Measurements from ENCODE around the gene HTRA3.
A peak's percentile ranks its signal among the peaks of the same experiment; 100 is the strongest.

HTRA3 gene

GRCh38 chr4:8231551-8232049 lies 38.0 kb upstream of the HTRA3 start:
- Histone ChIP-seq H3K4me1 (ENCODE audit: control insufficient read depth, insufficient read depth, low read length) (no peaks in the 10 kb centered on the region), H3K4me3 (ENCODE audit: low read depth, low read length) (no peak overlapping the region), H3K27ac (ENCODE audit: extremely low read depth, low read depth, low read length) (no peak overlapping the region), H3K36me3 (ENCODE audit: control insufficient read depth in 2 of 2, insufficient read depth in 1 of 2, low read length in 2 of 2) (peaks cover 0 to 16% of the 10 kb centered on the region in 2 experiments; a peak in 1 of 3 replicates), H3K9me3 (ENCODE audit: control insufficient read depth, insufficient read depth, low read depth, low read length) (no peaks in the 10 kb centered on the region)
- CTCF ChIA-PET: interaction anchor here (0.7 kb wide), 1 partner anchor 150 kb away, joined by 4 read pairs; no protein-coding TSS in a partner anchor
- TF ChIP-seq ZIC2 (tag by site-specific recombination; IDR thresholded peaks at IDR 0.05): peak; percentile 55
- TF ChIP-seq YY1 (tag by site-specific recombination; IDR thresholded peaks at IDR 0.05): no peak
- POLR2A ChIA-PET: no interaction called here

GRCh38 chr4:8232748-8233147 lies 36.8 kb upstream of the HTRA3 start:
- TF ChIP-seq ZNF626 (tag by site-specific recombination; IDR thresholded peaks at IDR 0.05) (no peak), RBAK (tag by site-specific recombination; IDR thresholded peaks at IDR 0.05) (no peak), ZNF529 (tag by site-specific recombination; IDR thresholded peaks at IDR 0.05; ENCODE audit: insufficient replicate concordance) (no peak), ZNF629 (tag by site-specific recombination; IDR thresholded peaks at IDR 0.05) (no peak), INSM2 (tag by site-specific recombination; IDR thresholded peaks at IDR 0.05) (no peak), KLF1 (tag by site-specific recombination; IDR thresholded peaks at IDR 0.05) (no peak), ZNF157 (tag by site-specific recombination; IDR thresholded peaks at IDR 0.05) (no peak), ZNF792 (tag by site-specific recombination; IDR thresholded peaks at IDR 0.05) (no peak), ZNF184 (tag by site-specific recombination; IDR thresholded peaks at IDR 0.05) (no peak), FEZF1 (tag by site-specific recombination; IDR thresholded peaks at IDR 0.05) (no peak), ZNF280C (tag by site-specific recombination; IDR thresholded peaks at IDR 0.05) (no peak), ZNF521 (tag by site-specific recombination; IDR thresholded peaks at IDR 0.05) (no peak), ZNF248 (tag by site-specific recombination; IDR thresholded peaks at IDR 0.05) (no peak)
- H3K4me1 ChIP-seq (ENCODE audit: control insufficient read depth, insufficient read depth, low read length): no peaks in the 10 kb centered on the region
- CTCF ChIA-PET: no interaction called here
- POLR2A ChIA-PET: no interaction called here
- H3K4me3 ChIP-seq (ENCODE audit: low read depth, low read length): no peak overlapping the region
- no peaks in the 10 kb centered on the region for H3K9me3 ChIP-seq (ENCODE audit: control insufficient read depth, insufficient read depth, low read depth, low read length)
- H3K36me3 ChIP-seq (ENCODE audit: control insufficient read depth in 2 of 2, insufficient read depth in 1 of 2, low read length in 2 of 2): peaks cover 0 to 16% of the 10 kb centered on the region in 2 experiments; a peak in 1 of 3 replicates
- no peak overlapping the region for H3K27ac ChIP-seq (ENCODE audit: extremely low read depth, low read depth, low read length)

GRCh38 chr4:8233672-8234484 lies 35.7 kb upstream of the HTRA3 start:
- TF ChIP-seq ZNF423 (tag by site-specific recombination; IDR thresholded peaks at IDR 0.05): no peak
- no peak for TF ChIP-seq ZNF707 (tag by site-specific recombination; IDR thresholded peaks at IDR 0.05)
- no peak for TF ChIP-seq ZNF529 (tag by site-specific recombination; IDR thresholded peaks at IDR 0.05; ENCODE audit: insufficient replicate concordance)
- TF ChIP-seq ZNF366 (tag by site-specific recombination; conservative IDR thresholded peaks at IDR 0.05): peak; percentile 91
- peak; percentile 90 for TF ChIP-seq SCRT2 (tag by site-specific recombination; IDR thresholded peaks at IDR 0.05)
- peak; percentile 96 for TF ChIP-seq SCRT1 (tag by site-specific recombination; IDR thresholded peaks at IDR 0.05; ENCODE audit: borderline replicate concordance)
- TF ChIP-seq ZBTB17 (tag by site-specific recombination; IDR thresholded peaks at IDR 0.05): peak; percentile 100
- H3K27ac ChIP-seq (ENCODE audit: extremely low read depth, low read depth, low read length): no peak overlapping the region
- ChIA-PET POLR2A (no interaction called here), CTCF (no interaction called here)
- H3K9me3 ChIP-seq (ENCODE audit: control insufficient read depth, insufficient read depth, low read depth, low read length): no peaks in the 10 kb centered on the region
- H3K4me3 ChIP-seq (ENCODE audit: low read depth, low read length): no peak overlapping the region
- H3K36me3 ChIP-seq (ENCODE audit: control insufficient read depth in 2 of 2, insufficient read depth in 1 of 2, low read length in 2 of 2): peaks cover 0 to 16% of the 10 kb centered on the region in 2 experiments; a peak in 1 of 3 replicates
- no peaks in the 10 kb centered on the region for H3K4me1 ChIP-seq (ENCODE audit: control insufficient read depth, insufficient read depth, low read length)

Data from HEK293 (cell line).